Adrenal gland (tissue), 5 donors: ENCODE results near the gene CIC.

Experiments used
- POLR2A ChIP-seq, 2 donors: fragments of 450-650 bp; IDR thresholded peaks; one replicate each; pipeline ENCODE4 v1.6.1; 2017; ENCODE audit warnings: antibody characterized with exemption in 2 of 2, mild to moderate bottlenecking in 2 of 2, moderate library complexity in 1 of 2
- TF ChIP-seq, protein P1 (sequence below), 6 experiments: fragments of 450-650 bp in 4 of 6; fragments of 200-600 bp in 2 of 6; sonication (generic) in 1 of 6; IDR thresholded peaks; 1 replicate in 5 of 6; 2 replicates in 1 of 6; pipeline versions ENCODE4 v1.5.1 to v1.8.0; 2016 to 2021; ENCODE audit warnings: antibody characterized with exemption in 6 of 6, mild to moderate bottlenecking in 2 of 6, moderate library complexity in 1 of 6
- donor health status: DM: no; HTN: no; CAD: no.

DNA sequence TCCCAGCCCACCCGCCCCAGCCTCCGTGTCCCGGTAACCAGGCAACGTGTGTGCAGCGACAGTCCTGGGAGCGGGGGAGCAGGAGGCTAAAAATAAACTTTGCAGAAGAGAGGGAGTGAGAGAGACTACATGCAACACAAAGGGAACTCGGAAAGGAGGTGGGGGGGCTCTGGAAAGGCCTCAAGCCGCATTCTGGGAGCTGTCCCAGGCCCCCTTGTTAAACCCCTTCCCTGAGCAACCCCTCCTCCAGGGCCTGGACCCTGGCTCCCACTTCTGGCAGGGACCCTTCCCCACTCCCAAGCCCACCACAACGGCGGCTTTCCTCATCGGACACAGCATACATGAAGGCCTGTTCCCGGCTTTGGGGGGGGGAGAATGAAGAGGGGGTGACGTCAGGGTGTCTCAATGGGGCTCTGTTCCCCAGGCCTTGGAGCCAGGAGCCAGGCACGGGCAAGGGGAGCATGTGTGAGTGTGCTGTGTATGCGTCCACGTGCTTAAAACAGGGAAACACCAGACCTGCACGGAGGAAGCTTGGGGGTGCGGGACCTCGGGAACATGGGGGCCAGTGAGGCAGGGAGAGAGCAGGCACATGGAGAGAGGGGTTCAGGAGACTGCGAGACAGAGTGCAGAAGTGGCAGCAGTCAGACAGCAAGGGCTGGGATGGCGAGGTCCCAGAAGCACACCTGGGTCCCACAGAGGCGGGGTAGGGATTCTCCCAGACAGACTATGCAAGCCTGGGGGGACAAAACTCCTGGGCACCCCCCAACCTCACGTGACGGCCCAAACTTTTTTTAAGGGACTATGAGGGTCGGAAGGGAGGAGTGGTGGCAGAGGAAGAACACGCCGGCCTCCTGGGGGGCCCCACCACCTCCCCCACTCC lies 16.4 kb upstream of the CIC start:
- TF ChIP-seq, protein P1, sequence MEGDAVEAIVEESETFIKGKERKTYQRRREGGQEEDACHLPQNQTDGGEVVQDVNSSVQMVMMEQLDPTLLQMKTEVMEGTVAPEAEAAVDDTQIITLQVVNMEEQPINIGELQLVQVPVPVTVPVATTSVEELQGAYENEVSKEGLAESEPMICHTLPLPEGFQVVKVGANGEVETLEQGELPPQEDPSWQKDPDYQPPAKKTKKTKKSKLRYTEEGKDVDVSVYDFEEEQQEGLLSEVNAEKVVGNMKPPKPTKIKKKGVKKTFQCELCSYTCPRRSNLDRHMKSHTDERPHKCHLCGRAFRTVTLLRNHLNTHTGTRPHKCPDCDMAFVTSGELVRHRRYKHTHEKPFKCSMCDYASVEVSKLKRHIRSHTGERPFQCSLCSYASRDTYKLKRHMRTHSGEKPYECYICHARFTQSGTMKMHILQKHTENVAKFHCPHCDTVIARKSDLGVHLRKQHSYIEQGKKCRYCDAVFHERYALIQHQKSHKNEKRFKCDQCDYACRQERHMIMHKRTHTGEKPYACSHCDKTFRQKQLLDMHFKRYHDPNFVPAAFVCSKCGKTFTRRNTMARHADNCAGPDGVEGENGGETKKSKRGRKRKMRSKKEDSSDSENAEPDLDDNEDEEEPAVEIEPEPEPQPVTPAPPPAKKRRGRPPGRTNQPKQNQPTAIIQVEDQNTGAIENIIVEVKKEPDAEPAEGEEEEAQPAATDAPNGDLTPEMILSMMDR (IDR thresholded peaks at IDR 0.05), result no peak
- TF ChIP-seq POLR2A (IDR thresholded peaks at IDR 0.05), result peak in 1 of 2 donors; percentile 57
